SU-DHL-6 (cell line): ENCODE results near the gene TMC6.

Experiments used
- H2AFZ ChIP-seq: fragments of 200-600 bp; sonication (generic); 2 replicates; pipeline ENCODE4 v1.6.1; 2014; ENCODE audit warnings: low read depth, mild to moderate bottlenecking, moderate library complexity, mixed read lengths, antibody characterized with exemption, low read length; ENCODE audit not compliant: severe bottlenecking
- H3F3A ChIP-seq: fragments of 200-600 bp; shearing (Covaris generic); 2 replicates; pipeline ENCODE4 v1.6.0; 2016; ENCODE audit warnings: antibody characterized with exemption, mild to moderate bottlenecking; ENCODE audit not compliant: insufficient read depth
- H3K27ac ChIP-seq: fragments of 200-600 bp; sonication (generic); 2 replicates; pipeline ENCODE4 v1.5.1; 2016; ENCODE audit warnings: low read depth, mild to moderate bottlenecking, low read length, moderate library complexity, mixed read lengths
- H3K27me3 ChIP-seq: fragments of 200-600 bp; sonication (generic), shearing (Covaris generic); 2 replicates; pipeline ENCODE4 v1.6.0; 2014; ENCODE audit warnings: mild to moderate bottlenecking, low read length
- H3K36me3 ChIP-seq: fragments of 200-600 bp; sonication (generic); 2 replicates; pipeline ENCODE4 v1.6.1; 2014; ENCODE audit warnings: mild to moderate bottlenecking, low read length, mixed read lengths
- H3K4me2 ChIP-seq: fragments of 300-600, 200-600 bp; shearing (Covaris generic), sonication (generic); 2 replicates; pipeline ENCODE4 v1.6.0; 2014; ENCODE audit warnings: low read length, low read depth, mild to moderate bottlenecking; ENCODE audit not compliant: poor library complexity, severe bottlenecking
- H3K4me3 ChIP-seq: fragments of 200-600 bp; sonication (generic); 2 replicates; pipeline ENCODE4 v1.5.1; 2014; ENCODE audit warnings: antibody characterized with exemption, low read length, mild to moderate bottlenecking, mixed read lengths; ENCODE audit not compliant: insufficient read depth, poor library complexity, severe bottlenecking
- H3K79me2 ChIP-seq: fragments of 200-600 bp; sonication (generic); 2 replicates; pipeline ENCODE4 v1.6.1; 2014; ENCODE audit warnings: mild to moderate bottlenecking, low read length, moderate library complexity; ENCODE audit not compliant: insufficient read depth
- H3K9ac ChIP-seq: fragments of 200-600 bp; sonication (generic); 2 replicates; pipeline ENCODE4 v1.7.0; 2014; ENCODE audit warnings: mild to moderate bottlenecking, low read length
- H3K9me2 ChIP-seq: fragments of 200-600 bp; sonication (generic); replicated peaks from 2 replicates; pipeline ENCODE4 v1.6.1; 2014; ENCODE audit warnings: low read length; ENCODE audit not compliant: insufficient read depth
- H3K9me3 ChIP-seq: fragments of 200-600 bp; sonication (generic); 2 replicates; pipeline ENCODE4 v1.6.1; 2014; ENCODE audit warnings: low read length, mixed read lengths; ENCODE audit not compliant: insufficient read depth
- H4K20me1 ChIP-seq: fragments of 200-600 bp; sonication (generic); 2 replicates; pipeline ENCODE4 v1.6.1; 2014; ENCODE audit warnings: low read depth, mild to moderate bottlenecking, antibody characterized with exemption, low read length, moderate library complexity, mixed read lengths
- CTCF ChIP-seq: fragments of 200-600 bp; sonication (generic); IDR thresholded peaks from one replicate; pipeline ENCODE4 v1.5.1; 2017; ENCODE audit warnings: antibody characterized with exemption, mild to moderate bottlenecking, low read length, moderate library complexity; ENCODE audit not compliant: insufficient read depth, poor library complexity, severe bottlenecking
- EZH2phosphoT487 ChIP-seq: fragments of 200-600 bp; sonication (generic), shearing (Covaris generic); conservative IDR thresholded peaks from 2 replicates; pipeline ENCODE4 v1.6.1; 2018; ENCODE audit warnings: mild to moderate bottlenecking, antibody characterized with exemption, low read length, moderate library complexity, mixed read lengths

TMC6 gene

GRCh38 chr17:78122216-78122930 lies 6.2 kb downstream of the TMC6 start:
- no peak overlapping the region for H3K4me3 ChIP-seq
- H3F3A ChIP-seq, result peaks cover 5% of the 10 kb centered on the region
- H3K36me3 ChIP-seq, result peaks cover 5% of the 10 kb centered on the region
- peak overlapping the region; percentile 26 for H3K4me2 ChIP-seq
- peak overlapping the region; percentile 20; the same call in 1 of the 2 replicates for H3K9ac ChIP-seq
- no peaks in the 10 kb centered on the region for H3K9me3 ChIP-seq
- H3K27me3 ChIP-seq, result no peaks in the 10 kb centered on the region
- H2AFZ ChIP-seq, result no peak overlapping the region
- peak overlapping the region; percentile 37; the same call in 1 of the 2 replicates for H3K27ac ChIP-seq
- no peaks in the 10 kb centered on the region; the same call in 1 of the 2 replicates for H4K20me1 ChIP-seq
- H3K79me2 ChIP-seq, result peaks cover 25% of the 10 kb centered on the region
- H3K9me2 ChIP-seq, result no peaks in the 10 kb centered on the region
- TF ChIP-seq EZH2phosphoT487, result no peak
- no peak for TF ChIP-seq CTCF

- Histone ChIP-seq H3K4me3 (no peak overlapping the region), H3K9me3 (no peaks in the 10 kb centered on the region), H4K20me1 (no peaks in the 10 kb centered on the region; the same call in 1 of the 2 replicates), H3K79me2 (peaks cover 21% of the 10 kb centered on the region), H3K9me2 (no peaks in the 10 kb centered on the region), H3K4me2 (peak overlapping the region; percentile 26), H3K36me3 (peaks cover 5% of the 10 kb centered on the region), H2AFZ (no peak overlapping the region), H3F3A (no peaks in the 10 kb centered on the region), H3K27me3 (no peaks in the 10 kb centered on the region), H3K27ac (peak overlapping the region; percentile 37), H3K9ac (peak overlapping the region; percentile 20; the same call in 1 of the 2 replicates)
- TF ChIP-seq EZH2phosphoT487 (no peak), CTCF (no peak)
Measured at GRCh38 chr17:78121801-78122215, 6.7 kb downstream of the TMC6 start.

- no peak overlapping the region for H3K4me3 ChIP-seq
- H4K20me1 ChIP-seq, result no peaks in the 10 kb centered on the region; the same call in 1 of the 2 replicates
- no peaks in the 10 kb centered on the region for H3K9me2 ChIP-seq
- peaks cover 15% of the 10 kb centered on the region for H3K79me2 ChIP-seq
- TF ChIP-seq EZH2phosphoT487 (no peak), CTCF (no peak)
- no peaks in the 10 kb centered on the region for H3K27me3 ChIP-seq
- H3K9ac ChIP-seq, result peak overlapping the region; percentile 20; the same call in 1 of the 2 replicates
- peak overlapping the region; percentile 26 for H3K4me2 ChIP-seq
- peak overlapping the region; percentile 37 for H3K27ac ChIP-seq
- no peaks in the 10 kb centered on the region for H3F3A ChIP-seq
- H3K9me3 ChIP-seq, result no peaks in the 10 kb centered on the region
- H3K36me3 ChIP-seq, result peaks cover 5% of the 10 kb centered on the region
- no peak overlapping the region for H2AFZ ChIP-seq
Measured at GRCh38 chr17:78120971-78121800, 7.4 kb downstream of the TMC6 start.
